ENCODE data around the gene CD300LF. TPM values are rescaled to one million over a fixed set of nuclear protein-coding genes. Genes with fewer than 3 reads are reported as not detected.

The CD300LF gene
- total and polyA plus RNA-seq, 9 of the 15 experiments (the other 6 are each of a cell fraction or from before 2014, with no cell fraction given) = not detected

- H3K27me3 ChIP-seq (ENCODE audit: control insufficient read depth in 2 of 2, insufficient read depth in 2 of 2, low read length in 2 of 2) = no peaks in the 10 kb centered on the region
- intact Hi-C loops (cut with micrococcal nuclease) (loop anchor here (5.0 kb wide), 1 partner anchor 119 kb away; no protein-coding TSS in a partner anchor), in situ Hi-C loops (cut with MboI) (no loop called here)
- H3K27ac ChIP-seq (ENCODE audit: extremely low read depth, low read depth, low read length) = peak within 1 kb of the TSS; percentile 68
- 3% methylated on average over 40 of the region's 90 CpGs for WGBS (ENCODE audit: insufficient coverage, low coverage, missing lambda C conversion rate)
- H2AFZ ChIP-seq (ENCODE audit: low read depth, low read length) = peak within 1 kb of the TSS; percentile 85
- H3K79me2 ChIP-seq (ENCODE audit: control insufficient read depth, insufficient read depth, low read length) = peaks cover 51% of the 10 kb centered on the region
- peak within 1 kb of the TSS; percentile 74 for H3K4me2 ChIP-seq (ENCODE audit: insufficient read depth, low read length)
- H3K9me3 ChIP-seq (replicated peaks; ENCODE audit: control insufficient read depth, insufficient read depth, low read depth, low read length) = no peaks in the 10 kb centered on the region
- CTCF ChIA-PET (ENCODE audit: low intra/inter-chr PET ratio) = interaction anchor here (0.7 kb wide), 2 partner anchors 207 to 906 kb away, joined by 3 read pairs; no protein-coding TSS in a partner anchor
- POLR2A ChIA-PET = interaction anchor here (0.7 to 3.6 kb wide), 5 partner anchors 10 to 81 kb away, joined by 3 to 22 read pairs (median 3); no protein-coding TSS in a partner anchor
- H4K20me1 ChIP-seq (replicated peaks; ENCODE audit: control insufficient read depth, insufficient read depth, low read length) = peaks cover 9% of the 10 kb centered on the region; the same call in 1 of the 2 replicates
- TSS peak; percentile 77 for BruUV-seq (replicated peaks)
- no peaks in the 10 kb centered on the region for H3K9me1 ChIP-seq (ENCODE audit: control insufficient read depth, insufficient read depth, low read length)
- peaks cover 13% of the 10 kb centered on the region; the same call in 2 of the 3 replicates for H3K36me3 ChIP-seq (ENCODE audit: control insufficient read depth, insufficient read depth, low read length)
- peak within 1 kb of the TSS; percentile 82 to 97 for H3K9ac ChIP-seq (ENCODE audit: insufficient read depth in 1 of 2, low read depth in 2 of 2, low read length in 2 of 2)
- peak within 1 kb of the TSS; percentile 93 for H3K4me3 ChIP-seq
- FAIRE-seq (no peak), ATAC-seq (peak; percentile 96), DNase-seq (ENCODE audit: extremely low read depth in 1 of 4, low spot score in 3 of 4) (peak; percentile 95 to 97 (median 96))
- peaks cover 40 to 68% of the 10 kb centered on the region in 2 experiments for H3K4me1 ChIP-seq (replicated peaks in 1 of 2; ENCODE audit: control insufficient read depth in 2 of 2, insufficient read depth in 2 of 2, low read length in 2 of 2)
- TF ChIP-seq SMARCE1 (IDR thresholded peaks at IDR 0.05) = no peak
- TF ChIP-seq NR2C2 (CRISPR knock-in tag; IDR thresholded peaks at IDR 0.05) = no peak
- peak; percentile 24 for TF ChIP-seq NR2C2 (tag; IDR thresholded peaks at IDR 0.05)
- peak; percentile 46 for TF ChIP-seq MAX (CRISPR knock-in tag; IDR thresholded peaks at IDR 0.05)
- peak in 1 of 2 experiments; percentile 37; a peak in 2 of 4 replicates for TF ChIP-seq HDAC1 (IDR thresholded peaks at IDR 0.05)
- TF ChIP-seq KHSRP (IDR thresholded peaks at IDR 0.05) = no peak
- TF ChIP-seq MAZ (CRISPR knock-in tag; conservative IDR thresholded peaks at IDR 0.05 in 1 of 2, IDR thresholded peaks at IDR 0.05 in 1 of 2) = peak; percentile 60 to 78
- 0 out of 2 replicates have a peak, but pooled peaks have one; percentile 10 for TF ChIP-seq JUND (IDR thresholded peaks at IDR 0.05; ENCODE audit: borderline replicate concordance, low read depth, low read length)
- TF ChIP-seq JUND (tag; IDR thresholded peaks at IDR 0.05; ENCODE audit: borderline replicate concordance, low read depth, low read length) = no peak
- TF ChIP-seq GABPA (tag; conservative IDR thresholded peaks at IDR 0.05; ENCODE audit: low read depth) = peak; percentile 6; the same call in 1 of the 2 replicates
- TF ChIP-seq KLF1 (tag; IDR thresholded peaks at IDR 0.05) = 0 out of 2 replicates have a peak, but pooled peaks have one; percentile 20
- peak; percentile 62; the same call in 1 of the 2 replicates for TF ChIP-seq MBD2 (IDR thresholded peaks at IDR 0.05; ENCODE audit: borderline replicate concordance, low read depth)
- TF ChIP-seq TFAP4 (CRISPR knock-in tag; IDR thresholded peaks at IDR 0.05; ENCODE audit: borderline replicate concordance) = peak; percentile 66
- TF ChIP-seq ZNF212 (CRISPR knock-in tag; IDR thresholded peaks at IDR 0.05) = 0 out of 2 replicates have a peak, but pooled peaks have one; percentile 30
- peak; percentile 96 for TF ChIP-seq RBFOX2 (IDR thresholded peaks at IDR 0.05; ENCODE audit: low read depth, low read length)
- peak; percentile 67 for TF ChIP-seq NCOA6 (IDR thresholded peaks at IDR 0.05)
- TF ChIP-seq ZNF830 (CRISPR knock-in tag; IDR thresholded peaks at IDR 0.05) = 0 out of 2 replicates have a peak, but pooled peaks have one; percentile 27
- TF ChIP-seq POLR2A (conservative IDR thresholded peaks at IDR 0.05) = peak; percentile 89
- TF ChIP-seq POLR2B (IDR thresholded peaks at IDR 0.05; ENCODE audit: low read depth, partially characterized antibody) = peak; percentile 72
- TF ChIP-seq ZNF586 (CRISPR knock-in tag; conservative IDR thresholded peaks at IDR 0.05) = no peak
- TF ChIP-seq CCAR2 (IDR thresholded peaks at IDR 0.05; ENCODE audit: low read depth, low read length) = no peak
- no peak for TF ChIP-seq PURB (CRISPR knock-in tag; IDR thresholded peaks at IDR 0.05; ENCODE audit: low read depth)
- TF ChIP-seq POLR2AphosphoS5 (IDR thresholded peaks at IDR 0.05; ENCODE audit: control insufficient read depth, insufficient read depth, low read depth, low read length) = peak; percentile 62; the same call in 1 of the 2 replicates
These were observed 36.0 kb upstream of the CD300LF start, which contains the start of gene NHERF1 for GRCh38 chr17:74748529-74749278. NHERF1 (plus strand) TSS chr17:74748628; CDS start chr17:74748847, 219 bp downstream.

Data from K562 (cell line).